HEK293T (cell line): ENCODE measurements around the gene RANBP10.

Source experiments
- ARNT ChIP-seq: fragments of 450-650 bp; IDR thresholded peaks from 2 replicates; pipeline ENCODE4 v1.6.1; 2017; ENCODE audit warnings: mild to moderate bottlenecking
- BHLHE40 ChIP-seq: fragments of 450-650 bp; IDR thresholded peaks from 2 replicates; pipeline ENCODE4 v1.6.1; 2016; ENCODE audit warnings: mild to moderate bottlenecking, moderate library complexity, borderline replicate concordance
- FOXA1 ChIP-seq: fragments of 450-650 bp; IDR thresholded peaks from 2 replicates; pipeline ENCODE4 v1.6.1; 2016; ENCODE audit warnings: mild to moderate bottlenecking
- FOXK2 ChIP-seq: fragments of 450-650 bp; IDR thresholded peaks from 2 replicates; pipeline ENCODE4 v1.6.1; 2016; ENCODE audit warnings: mild to moderate bottlenecking
- FOXM1 ChIP-seq: fragments of 450-650 bp; IDR thresholded peaks from 2 replicates; pipeline ENCODE4 v1.6.1; 2017; ENCODE audit warnings: mild to moderate bottlenecking, borderline replicate concordance
- NFRKB ChIP-seq: fragments of 450-650 bp; IDR thresholded peaks from 2 replicates; pipeline ENCODE4 v1.6.1; 2016; ENCODE audit warnings: mild to moderate bottlenecking, moderate library complexity
- SP1 ChIP-seq: fragments of 450-650 bp; IDR thresholded peaks from 2 replicates; pipeline ENCODE4 v1.6.1; 2017
- SUZ12 ChIP-seq: fragments of 450-650 bp; IDR thresholded peaks from 2 replicates; pipeline ENCODE4 v1.6.1; 2016; ENCODE audit warnings: mild to moderate bottlenecking
- TARDBP ChIP-seq: fragments of 450-650 bp; IDR thresholded peaks from 2 replicates; pipeline ENCODE4 v1.6.1; 2016
- TF ChIP-seq, protein P1 (sequence below): fragments of 450-650 bp; IDR thresholded peaks from 2 replicates; pipeline ENCODE4 v1.6.1; 2016

- no peak for TF ChIP-seq TARDBP
- no peak for TF ChIP-seq FOXA1
- TF ChIP-seq FOXK2: no peak
- no peak for TF ChIP-seq NFRKB
- no peak for TF ChIP-seq SUZ12
- no peak for TF ChIP-seq ARNT
- TF ChIP-seq SP1: no peak
- no peak for TF ChIP-seq FOXM1
- TF ChIP-seq, protein P1, sequence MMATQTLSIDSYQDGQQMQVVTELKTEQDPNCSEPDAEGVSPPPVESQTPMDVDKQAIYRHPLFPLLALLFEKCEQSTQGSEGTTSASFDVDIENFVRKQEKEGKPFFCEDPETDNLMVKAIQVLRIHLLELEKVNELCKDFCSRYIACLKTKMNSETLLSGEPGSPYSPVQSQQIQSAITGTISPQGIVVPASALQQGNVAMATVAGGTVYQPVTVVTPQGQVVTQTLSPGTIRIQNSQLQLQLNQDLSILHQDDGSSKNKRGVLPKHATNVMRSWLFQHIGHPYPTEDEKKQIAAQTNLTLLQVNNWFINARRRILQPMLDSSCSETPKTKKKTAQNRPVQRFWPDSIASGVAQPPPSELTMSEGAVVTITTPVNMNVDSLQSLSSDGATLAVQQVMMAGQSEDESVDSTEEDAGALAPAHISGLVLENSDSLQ: no peak
- TF ChIP-seq BHLHE40: no peak
Measured at GRCh38 chr16:67703626-67704025, 102.7 kb downstream of the RANBP10 start.
